ENCODE results near the gene NSMCE4A.

NSMCE4A gene

GRCh38 chr10:121928528-121928884 is 46.5 kb downstream of the NSMCE4A start:
- Histone ChIP-seq H2AFZ (peak overlapping the region; percentile 100), H3K4me1 (peaks cover 11% of the 10 kb centered on the region), H3K9ac (peak overlapping the region; percentile 89), H3K36me3 (ENCODE audit: control insufficient read depth, insufficient read depth, low read length) (no peaks in the 10 kb centered on the region), H3K27ac (peak overlapping the region; percentile 97), H3K4me2 (ENCODE audit: low read length) (peak overlapping the region; percentile 98), H3K9me3 (ENCODE audit: control insufficient read depth, low read length) (no peaks in the 10 kb centered on the region), H3K4me3 (ENCODE audit: low read depth, low read length) (peak overlapping the region; percentile 91), H3K27me3 (ENCODE audit: control insufficient read depth, insufficient read depth, low read length) (no peaks in the 10 kb centered on the region), H3K79me2 (peaks cover 8% of the 10 kb centered on the region)
- TF ChIP-seq CTCF (IDR thresholded peaks at IDR 0.05), result no peak

DNA sequence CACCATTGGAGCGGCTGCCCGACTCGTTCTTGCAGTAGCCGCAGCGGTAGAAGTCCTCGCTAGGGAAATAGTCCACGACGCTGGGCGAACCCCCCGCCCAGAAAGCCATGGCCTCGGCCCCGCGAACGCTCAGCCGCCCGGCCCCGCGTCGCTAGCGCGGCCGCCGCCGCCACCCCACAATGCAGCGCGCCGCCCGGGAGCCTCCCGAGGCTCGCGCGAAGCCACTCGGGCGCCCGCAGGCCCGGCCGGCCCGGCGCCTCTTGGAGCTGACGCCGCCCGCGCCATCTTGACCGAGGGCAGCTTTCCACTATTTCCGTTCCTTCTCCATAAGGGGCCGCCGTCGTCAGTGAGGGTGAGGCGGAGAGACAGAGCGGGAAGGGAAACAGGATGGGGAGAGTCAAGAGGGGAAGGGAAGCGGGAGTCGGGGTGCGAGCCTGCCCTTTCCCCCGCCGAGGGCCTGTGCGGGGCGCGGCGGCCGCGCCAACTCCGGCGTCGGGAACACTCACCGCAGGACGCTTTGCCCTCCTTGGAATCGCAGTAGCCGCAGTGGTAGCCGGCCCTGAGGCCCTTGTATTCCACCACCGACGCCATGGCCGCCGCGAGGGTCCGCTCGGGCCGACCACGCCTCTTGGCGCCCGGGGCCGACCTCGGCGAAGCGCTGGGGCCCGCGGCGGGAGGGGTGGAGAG is 47.0 kb downstream of the NSMCE4A start, which contains the start of gene ATE1:
ATE1 (minus strand) TSS at position 191 of the 687 bp plus-strand sequence; CDS start at position 109, 82 bp downstream.
- peak within 1 kb of the TSS; percentile 97 for H3K27ac ChIP-seq
- peak within 1 kb of the TSS; percentile 98 for H3K4me2 ChIP-seq (ENCODE audit: low read length)
- peaks cover 11% of the 10 kb centered on the region for H3K4me1 ChIP-seq
- no peaks in the 10 kb centered on the region for H3K36me3 ChIP-seq (ENCODE audit: control insufficient read depth, insufficient read depth, low read length)
- H2AFZ ChIP-seq, result peak within 1 kb of the TSS; percentile 100
- no peaks in the 10 kb centered on the region for H3K9me3 ChIP-seq (ENCODE audit: control insufficient read depth, low read length)
- peak within 1 kb of the TSS; percentile 91 for H3K9ac ChIP-seq
- peaks cover 8% of the 10 kb centered on the region for H3K79me2 ChIP-seq
- H3K4me3 ChIP-seq (ENCODE audit: low read depth, low read length), result peak within 1 kb of the TSS; percentile 91
- no peaks in the 10 kb centered on the region for H3K27me3 ChIP-seq (ENCODE audit: control insufficient read depth, insufficient read depth, low read length)
- TF ChIP-seq CTCF (IDR thresholded peaks at IDR 0.05), result no peak

- Histone ChIP-seq H3K36me3 (ENCODE audit: control insufficient read depth, insufficient read depth, low read length) (no peaks in the 10 kb centered on the region), H3K27me3 (ENCODE audit: control insufficient read depth, insufficient read depth, low read length) (no peaks in the 10 kb centered on the region), H3K4me3 (ENCODE audit: low read depth, low read length) (peak overlapping the region; percentile 91), H2AFZ (peak overlapping the region; percentile 98), H3K9me3 (ENCODE audit: control insufficient read depth, low read length) (no peaks in the 10 kb centered on the region), H3K4me2 (ENCODE audit: low read length) (peak overlapping the region; percentile 58), H3K4me1 (peaks cover 11% of the 10 kb centered on the region), H3K79me2 (peaks cover 8% of the 10 kb centered on the region), H3K9ac (peak overlapping the region; percentile 91), H3K27ac (peak overlapping the region; percentile 97)
- TF ChIP-seq CTCF (IDR thresholded peaks at IDR 0.05), result no peak
Observed at GRCh38 chr10:121927318-121927840, 47.6 kb downstream of the NSMCE4A start.

GRCh38 chr10:121926671-121927317 is 48.2 kb downstream of the NSMCE4A start:
- Histone ChIP-seq H3K9me3 (ENCODE audit: control insufficient read depth, low read length) (no peaks in the 10 kb centered on the region), H3K9ac (no peak overlapping the region), H3K4me3 (ENCODE audit: low read depth, low read length) (peak overlapping the region; percentile 91), H3K27ac (peak overlapping the region; percentile 97), H3K36me3 (ENCODE audit: control insufficient read depth, insufficient read depth, low read length) (no peaks in the 10 kb centered on the region), H3K79me2 (peaks cover 8% of the 10 kb centered on the region), H2AFZ (peak overlapping the region; percentile 98), H3K4me1 (peaks cover 11% of the 10 kb centered on the region), H3K27me3 (ENCODE audit: control insufficient read depth, insufficient read depth, low read length) (no peaks in the 10 kb centered on the region), H3K4me2 (ENCODE audit: low read length) (peak overlapping the region; percentile 58)
- no peak for TF ChIP-seq CTCF (IDR thresholded peaks at IDR 0.05)

Data from parathyroid adenoma (tissue), 2 donors.